ENCODE results near the gene GUCY1A2.
"Not testable (repeated sequence)": the region's sequence is repeated elsewhere in the genome, so short reads cannot be mapped to it uniquely, and the experiment has no call there.

DNA sequence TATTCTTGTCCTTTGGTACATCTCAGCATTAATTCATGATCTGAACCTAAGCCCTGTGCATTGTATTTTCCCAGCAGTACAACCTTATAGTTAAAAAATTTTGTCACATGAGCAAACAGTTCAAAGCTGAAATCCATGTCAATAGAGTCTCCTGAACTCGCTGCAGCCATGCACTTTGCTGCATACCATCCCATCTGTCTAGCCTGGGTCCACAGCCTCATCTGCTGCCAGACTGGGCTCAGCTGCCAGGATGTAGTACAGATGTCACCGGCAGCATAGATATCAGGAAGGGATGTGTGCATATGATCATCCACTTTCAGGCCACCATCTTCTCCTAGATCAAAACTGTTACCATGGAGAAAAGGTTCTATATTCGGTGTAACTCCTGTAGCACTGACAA, 191.7 kb downstream of the GUCY1A2 start:
- TF ChIP-seq, protein P1, sequence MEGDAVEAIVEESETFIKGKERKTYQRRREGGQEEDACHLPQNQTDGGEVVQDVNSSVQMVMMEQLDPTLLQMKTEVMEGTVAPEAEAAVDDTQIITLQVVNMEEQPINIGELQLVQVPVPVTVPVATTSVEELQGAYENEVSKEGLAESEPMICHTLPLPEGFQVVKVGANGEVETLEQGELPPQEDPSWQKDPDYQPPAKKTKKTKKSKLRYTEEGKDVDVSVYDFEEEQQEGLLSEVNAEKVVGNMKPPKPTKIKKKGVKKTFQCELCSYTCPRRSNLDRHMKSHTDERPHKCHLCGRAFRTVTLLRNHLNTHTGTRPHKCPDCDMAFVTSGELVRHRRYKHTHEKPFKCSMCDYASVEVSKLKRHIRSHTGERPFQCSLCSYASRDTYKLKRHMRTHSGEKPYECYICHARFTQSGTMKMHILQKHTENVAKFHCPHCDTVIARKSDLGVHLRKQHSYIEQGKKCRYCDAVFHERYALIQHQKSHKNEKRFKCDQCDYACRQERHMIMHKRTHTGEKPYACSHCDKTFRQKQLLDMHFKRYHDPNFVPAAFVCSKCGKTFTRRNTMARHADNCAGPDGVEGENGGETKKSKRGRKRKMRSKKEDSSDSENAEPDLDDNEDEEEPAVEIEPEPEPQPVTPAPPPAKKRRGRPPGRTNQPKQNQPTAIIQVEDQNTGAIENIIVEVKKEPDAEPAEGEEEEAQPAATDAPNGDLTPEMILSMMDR (IDR thresholded peaks at IDR 0.05): not testable (repeated sequence)
- not testable (repeated sequence) for TF ChIP-seq EP300 (IDR thresholded peaks at IDR 0.05; ENCODE audit: low read depth)

All from transverse colon (tissue), 3 donors.